Stimulated activated CD4-positive, alpha-beta T cell treated with anti-CD3 and anti-CD28 coated beads, Interleukin-1b, Interleukin-23, amount 100 ng/mL, for 1 hour (primary cell): Measurements from ENCODE around the gene ZBTB38.

Experiments used
- DNase-seq, 2 donors: peaks; one replicate each; pipeline ENCODE4 v3.0.0-alpha.2; 2020; ENCODE audit warnings: low read depth in 2 of 2

The ZBTB38 gene

DNA sequence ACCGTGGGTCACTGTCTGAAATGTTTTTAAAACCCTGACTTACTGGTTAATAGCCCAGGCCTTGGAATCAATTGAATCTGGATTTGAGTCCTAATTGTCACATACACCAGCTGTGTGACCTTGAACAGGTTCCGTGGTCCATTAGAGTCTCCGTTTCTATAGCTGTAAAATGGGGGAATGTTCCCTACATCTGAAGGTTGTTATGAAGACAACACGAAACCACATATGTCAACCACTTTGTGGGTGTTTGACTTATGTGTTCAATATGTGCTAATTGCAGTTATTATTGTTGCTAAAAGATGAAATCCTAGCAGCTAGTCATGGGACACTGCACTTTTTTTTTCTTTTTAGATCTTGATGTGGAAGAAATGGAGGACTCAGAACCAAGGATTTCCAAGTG, 35.3 kb downstream of the ZBTB38 start:
- no peak for DNase-seq

DNA sequence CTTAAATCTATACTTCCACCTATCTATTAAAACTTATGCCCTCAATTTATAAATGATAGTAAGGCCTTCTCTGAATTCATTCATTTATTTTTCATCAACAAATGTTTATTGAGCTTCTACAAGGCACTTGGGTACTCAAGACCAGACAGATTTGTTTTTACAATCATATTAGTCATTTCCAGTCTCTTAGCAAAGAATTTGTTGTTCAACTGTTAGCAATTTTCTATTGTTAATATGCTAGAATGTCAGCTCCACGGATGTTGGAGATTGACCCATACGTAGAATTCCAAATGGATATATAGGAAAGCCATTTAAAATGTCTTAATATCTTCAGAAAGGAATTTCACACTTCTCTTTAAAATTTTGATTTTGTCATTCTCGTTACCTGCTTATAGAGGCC, 36.7 kb downstream of the ZBTB38 start:
- no peak for DNase-seq

DNA sequence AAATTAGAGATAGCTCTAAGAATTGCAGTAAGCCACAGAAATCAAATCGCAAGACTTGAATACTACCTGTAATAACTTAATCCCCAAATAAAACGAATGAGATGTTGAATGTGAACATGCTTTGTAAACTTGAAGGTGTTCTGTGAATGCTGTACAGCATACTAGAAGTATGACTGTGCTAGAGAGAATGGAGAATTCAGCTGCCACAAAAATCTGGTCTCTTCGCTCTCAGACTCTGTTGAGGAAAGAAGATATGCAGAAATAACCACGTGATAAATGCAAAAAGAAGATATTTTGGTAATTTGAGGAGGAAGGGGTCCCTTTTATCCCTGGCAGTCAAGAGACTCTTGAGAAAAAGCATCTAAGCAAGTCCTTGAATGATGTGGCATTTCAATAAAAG, 37.3 kb downstream of the ZBTB38 start:
- no peak for DNase-seq

DNA sequence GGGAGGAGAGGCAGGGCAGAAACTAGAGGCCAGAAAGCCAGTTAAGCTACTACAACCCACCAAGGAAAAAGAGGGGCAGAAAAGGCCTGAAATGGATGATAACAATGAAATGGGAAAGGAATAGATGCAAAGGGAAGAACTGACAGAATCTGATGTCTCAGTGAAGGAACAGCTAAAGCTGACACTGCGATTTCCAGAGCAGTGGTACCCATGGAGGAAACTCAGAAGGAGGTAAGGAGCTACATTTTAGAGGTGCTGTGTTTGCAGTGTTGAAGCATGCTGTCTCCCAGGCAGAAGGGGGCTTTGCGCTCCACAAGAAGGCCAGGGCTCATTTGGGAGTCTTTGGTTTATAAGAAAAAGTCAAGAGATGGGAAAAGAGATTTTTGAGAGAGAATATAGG, 38.0 kb downstream of the ZBTB38 start:
- no peak for DNase-seq

DNA sequence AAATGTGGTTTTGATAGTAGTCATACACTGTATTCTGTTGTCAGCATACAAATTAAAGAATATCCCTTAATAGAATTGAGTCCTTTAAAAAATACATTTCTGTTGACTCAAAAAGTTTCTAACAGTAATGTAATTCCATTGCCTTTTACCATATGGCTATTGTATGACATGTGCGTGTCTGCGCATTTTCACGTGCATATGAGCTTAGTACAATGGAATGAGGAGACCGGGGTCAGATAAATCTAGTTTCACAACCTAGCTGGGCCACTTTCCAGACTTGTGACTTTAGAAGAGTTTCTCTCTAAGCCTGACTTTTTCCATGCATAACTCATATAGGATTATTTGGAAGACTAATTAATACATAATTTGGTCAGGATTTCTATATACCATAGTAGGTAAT, 38.7 kb downstream of the ZBTB38 start:
- DNase-seq, result no peak

DNA sequence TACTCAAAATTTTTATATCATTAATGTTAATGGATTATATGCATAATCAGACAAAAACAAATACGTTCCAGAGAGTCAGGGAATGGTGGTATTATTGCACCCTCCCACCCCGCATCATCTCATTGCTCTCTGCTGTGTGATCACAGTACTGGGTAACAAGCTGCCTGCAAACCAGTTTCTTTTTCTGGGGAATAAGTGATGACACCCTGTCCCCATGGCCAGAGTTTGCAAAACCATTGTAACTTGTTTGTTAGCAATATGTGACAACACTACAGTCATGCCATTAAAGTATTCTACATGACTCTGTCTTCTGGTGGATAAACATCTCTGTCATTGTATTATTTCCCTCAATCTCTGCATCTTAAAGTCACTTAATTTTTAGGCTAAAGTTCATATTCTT, 39.5 kb downstream of the ZBTB38 start:
- no peak for DNase-seq

DNA sequence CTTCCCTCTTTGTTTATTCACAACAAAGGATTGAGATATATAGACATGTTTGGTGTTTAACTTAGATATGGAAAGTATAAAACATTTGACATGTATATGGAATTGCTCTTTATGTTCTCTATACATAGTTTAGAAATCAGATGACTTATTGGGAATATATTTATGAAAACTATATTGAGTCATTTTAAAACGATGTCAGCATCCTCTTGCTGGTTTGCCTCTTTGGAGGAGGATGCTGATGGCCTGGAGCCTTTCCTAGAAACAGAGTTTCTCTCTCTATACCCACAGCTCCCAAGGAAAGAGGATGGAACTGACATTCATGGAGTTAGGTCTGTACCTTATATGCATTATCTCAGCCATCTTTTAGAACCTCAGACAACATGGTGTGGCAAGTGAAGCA, 40.3 kb downstream of the ZBTB38 start:
- DNase-seq, result no peak

DNA sequence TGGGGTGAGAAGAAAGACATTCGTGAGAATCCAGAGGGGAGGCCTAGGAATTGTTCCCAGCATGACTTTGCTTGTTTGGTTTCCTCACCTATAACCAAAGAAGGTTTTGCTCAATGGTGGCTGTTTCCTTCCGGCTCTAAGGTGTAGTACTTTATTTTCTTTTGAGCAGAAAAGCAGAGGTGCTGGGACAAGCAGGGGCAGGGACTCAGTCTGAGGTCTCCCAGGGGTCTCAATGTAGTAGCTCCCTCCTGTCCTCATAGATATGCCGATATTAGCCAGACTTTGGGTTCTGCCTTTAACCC, 41.6 kb downstream of the ZBTB38 start:
- DNase-seq, result no peak

DNA sequence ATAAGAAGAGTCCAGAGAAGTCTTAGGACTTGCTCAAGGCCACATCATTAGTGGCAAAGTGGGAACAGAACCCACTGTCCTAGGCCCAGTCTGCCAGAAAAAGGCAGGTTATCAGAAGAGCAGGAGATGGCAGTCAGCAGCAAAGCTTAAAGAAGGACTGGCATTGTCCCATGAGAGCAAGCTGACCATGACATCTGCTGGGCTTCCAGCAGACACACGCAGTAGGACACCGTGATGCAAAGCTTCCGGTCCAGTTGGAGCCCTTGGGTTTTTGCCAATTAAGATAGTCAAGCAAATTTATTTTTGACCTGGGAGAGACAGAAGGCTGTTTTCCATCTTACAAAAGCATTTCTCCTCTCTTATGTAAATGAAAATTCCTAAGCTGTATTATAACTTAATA, 42.1 kb downstream of the ZBTB38 start:
- DNase-seq, result no peak

DNA sequence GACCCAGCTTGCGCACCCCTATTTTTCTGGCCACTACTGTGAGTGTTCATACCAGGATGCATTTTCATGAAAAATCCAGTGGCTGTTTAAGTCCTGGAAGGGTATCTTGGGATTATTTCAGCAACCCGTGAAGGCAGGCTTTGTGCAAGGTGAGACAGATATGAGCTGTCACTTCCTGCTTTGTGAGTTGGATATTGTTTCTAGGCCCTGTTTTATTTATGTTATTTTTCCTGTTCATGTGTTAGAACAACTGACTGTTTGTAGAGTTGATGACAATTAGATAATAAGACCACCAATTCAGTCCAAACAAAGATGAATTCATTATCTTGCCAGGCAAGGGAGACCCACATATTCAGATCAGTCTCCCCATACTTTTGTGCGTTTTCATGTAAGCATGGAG, 42.5 kb downstream of the ZBTB38 start:
- no peak for DNase-seq

DNA sequence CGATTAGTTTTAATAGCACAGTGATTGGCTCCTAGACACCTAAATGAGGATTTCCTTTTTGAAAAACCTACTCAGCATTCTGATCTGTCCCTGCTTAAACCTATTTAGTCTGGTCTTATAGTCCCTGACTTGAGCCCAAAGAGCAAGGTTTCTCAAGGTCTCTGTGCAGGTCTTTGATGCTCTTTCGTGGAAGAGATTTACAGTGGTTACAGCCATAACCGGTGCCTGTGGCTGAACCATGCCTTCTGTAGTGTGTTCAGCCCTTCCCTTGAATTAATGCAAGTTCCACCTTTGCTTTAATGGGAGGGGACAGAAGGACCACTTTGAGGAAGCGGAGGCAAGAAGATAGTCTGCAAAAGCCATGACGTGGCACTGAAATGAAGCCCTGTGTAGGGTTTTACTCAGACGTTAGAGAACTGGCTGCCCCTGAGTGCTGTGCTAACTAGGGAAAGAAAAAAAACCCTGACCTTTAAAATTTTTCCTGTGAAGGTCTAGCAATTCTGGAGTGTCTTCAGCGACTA, 43.0 kb downstream of the ZBTB38 start:
- no peak for DNase-seq

DNA sequence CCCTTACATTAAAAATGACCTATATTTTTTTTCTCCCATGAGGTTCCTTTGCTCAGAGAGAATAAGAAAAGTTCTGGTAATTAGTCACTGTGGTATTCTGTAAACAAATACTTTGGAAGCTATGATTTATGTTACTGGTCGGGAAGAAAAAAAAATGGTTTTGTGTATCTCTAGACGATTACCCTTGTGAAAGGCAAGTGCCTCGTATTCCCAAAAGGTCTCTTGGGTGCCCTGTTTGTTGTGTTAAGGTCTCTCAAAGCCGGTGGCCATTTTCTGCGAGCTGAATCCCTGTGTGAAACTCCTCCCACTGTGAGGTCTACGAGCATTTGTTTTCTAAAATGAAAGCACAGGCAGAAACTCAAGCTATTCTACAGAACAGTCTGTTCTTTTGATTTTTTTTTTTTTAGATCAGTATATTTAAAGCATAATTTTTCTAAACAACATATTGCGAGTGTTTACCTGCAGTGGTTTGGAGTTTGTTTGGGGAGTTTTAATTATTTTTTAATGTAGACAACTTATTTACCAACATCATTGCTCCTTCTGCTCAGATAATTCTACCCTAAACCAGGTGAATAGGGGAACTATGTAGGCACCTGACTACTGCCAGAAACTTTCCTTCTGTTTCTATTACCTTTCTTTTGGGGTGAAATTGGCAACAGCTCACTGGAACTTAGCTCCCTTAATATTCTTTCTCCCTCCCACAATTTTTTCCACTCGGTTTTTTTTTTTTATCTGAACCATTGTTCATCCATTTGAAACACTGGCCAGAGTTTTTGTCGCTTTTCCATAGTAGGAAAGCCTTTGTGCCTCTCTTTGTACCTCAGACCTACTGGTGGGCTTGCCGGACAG, 44.0 kb downstream of the ZBTB38 start:
- DNase-seq, result no peak

DNA sequence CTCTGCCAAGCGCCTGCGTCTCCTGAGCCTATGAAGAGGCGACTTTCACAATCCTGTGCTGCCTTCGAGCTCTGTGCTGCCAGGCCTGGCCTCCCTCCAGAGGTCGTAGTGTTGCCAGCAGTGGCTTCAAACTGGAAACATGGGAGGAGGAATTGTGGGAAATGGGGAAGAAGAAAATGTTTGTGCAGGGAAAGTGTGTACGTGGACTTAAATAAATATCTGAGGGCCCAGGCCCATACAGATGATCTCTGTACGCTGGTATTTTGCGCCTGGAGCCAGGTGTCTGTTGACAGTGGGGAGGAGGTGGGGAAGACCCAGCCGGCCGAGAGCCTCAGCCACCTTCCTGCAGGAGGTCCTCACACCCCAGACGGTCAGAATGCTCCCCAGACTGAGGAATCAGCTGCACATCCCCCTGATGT, 44.6 kb downstream of the ZBTB38 start:
- DNase-seq, result no peak

DNA sequence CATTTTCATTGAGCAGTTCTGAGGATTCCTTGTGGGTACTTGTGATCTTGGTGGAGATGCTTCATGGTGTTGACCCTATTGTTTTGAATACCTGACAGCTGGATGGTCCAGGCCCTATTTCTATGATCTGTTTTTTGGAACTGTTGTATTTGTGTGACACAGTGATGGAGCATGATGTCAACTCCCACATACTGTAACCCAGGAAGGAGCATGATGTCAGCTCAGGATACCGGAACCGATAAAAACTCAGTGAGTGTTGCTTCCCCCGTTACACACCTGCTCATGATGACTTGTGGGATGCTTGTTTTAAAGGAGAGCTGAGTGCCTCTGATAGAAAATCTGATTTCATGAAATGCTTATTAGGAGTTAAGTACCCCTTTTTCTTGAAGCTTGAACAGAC, 45.1 kb downstream of the ZBTB38 start:
- DNase-seq, result no peak

DNA sequence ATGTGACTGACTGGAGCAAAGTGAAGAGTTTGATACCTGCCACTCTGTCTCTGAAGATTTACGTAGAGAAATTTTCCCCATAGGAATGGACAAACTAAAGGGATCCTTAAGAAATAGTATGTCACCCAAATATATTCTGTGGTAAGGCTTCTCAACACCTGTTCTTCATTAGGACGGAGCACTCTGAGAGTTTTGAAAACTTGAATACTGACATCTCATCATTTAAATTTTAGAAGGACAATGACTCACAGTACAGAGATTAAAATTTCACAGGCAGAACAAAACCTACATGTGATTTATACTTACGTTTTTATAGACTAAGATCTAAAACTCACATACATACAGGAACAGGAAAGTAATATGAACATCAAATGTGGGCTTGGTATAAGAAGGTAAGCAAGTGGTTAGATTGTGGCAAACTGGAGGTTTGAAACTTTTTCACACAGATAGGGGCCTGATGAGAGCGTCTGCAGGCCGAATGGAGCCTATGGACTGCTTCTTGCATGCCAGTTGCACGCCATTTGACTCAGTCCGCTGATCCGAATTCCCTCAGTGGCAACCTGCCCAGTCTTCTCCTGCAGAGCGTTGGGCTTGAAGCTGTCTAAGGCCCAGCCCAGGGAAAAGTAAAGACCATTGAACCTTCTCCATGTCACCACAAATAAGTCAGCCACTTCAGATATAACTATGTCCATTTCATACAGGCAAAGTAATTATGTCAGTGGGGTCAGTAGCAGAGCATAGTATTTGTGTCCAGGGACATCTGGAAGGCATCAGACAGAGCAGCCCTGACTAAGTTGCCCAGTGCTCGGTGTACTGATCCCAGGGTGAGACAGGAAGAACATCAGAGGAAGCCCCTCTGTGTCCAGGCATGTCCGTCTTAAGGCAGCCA, 45.7 kb downstream of the ZBTB38 start:
- no peak for DNase-seq

DNA sequence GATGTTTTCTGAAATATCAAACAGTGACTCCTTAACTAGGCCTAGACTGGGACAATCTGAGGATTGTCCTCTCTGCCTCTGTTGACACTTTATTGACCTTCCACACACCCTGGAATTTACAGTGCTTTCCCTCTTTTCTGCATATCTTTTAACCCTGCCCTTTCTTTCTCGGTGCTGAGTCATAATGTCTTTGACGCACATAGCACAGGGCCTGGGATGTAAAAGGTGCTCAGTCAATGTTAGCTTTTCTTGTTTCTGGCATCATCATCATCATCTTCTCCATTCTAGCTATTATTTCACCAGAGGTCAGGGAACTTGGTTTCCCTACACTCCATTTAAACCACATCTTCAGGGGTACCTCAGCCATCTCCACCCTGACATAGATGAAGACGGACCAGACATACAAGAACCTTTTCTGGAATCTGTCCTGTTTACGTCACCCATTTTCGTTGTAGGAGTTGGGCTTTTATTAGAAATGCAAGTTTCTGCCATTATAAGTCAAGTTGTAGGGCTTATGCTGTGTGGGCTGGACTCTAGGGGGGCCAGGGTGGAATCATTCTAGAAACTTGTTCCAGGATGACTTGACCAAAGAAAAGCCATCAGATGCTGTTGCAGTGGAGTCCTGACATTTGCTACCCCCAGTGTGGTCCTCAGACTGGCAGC, 46.6 kb downstream of the ZBTB38 start:
- DNase-seq, result no peak

DNA sequence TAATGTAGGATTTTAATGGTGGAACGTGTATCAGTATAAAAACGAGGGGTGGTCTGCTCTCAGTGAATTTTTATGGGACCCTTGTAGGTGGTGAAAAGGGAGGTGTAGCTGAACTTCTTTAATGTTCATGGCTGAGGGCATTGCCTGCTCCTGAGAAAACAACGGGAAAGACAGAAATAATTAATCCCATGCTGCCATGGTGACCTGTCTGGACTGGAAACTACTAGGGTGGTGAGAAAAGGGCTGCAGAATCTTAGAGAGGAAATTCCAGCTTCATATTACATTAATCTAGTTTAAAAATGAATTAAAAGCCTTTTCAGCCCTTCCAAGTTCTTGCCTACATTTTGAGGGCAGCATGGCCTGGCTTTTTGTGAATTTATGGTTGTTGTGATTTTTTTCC, 47.6 kb downstream of the ZBTB38 start:
- no peak for DNase-seq
